DOHH2 (cell line): ENCODE measurements around the gene LAT.

Experiments used
- H3F3A ChIP-seq: fragments of 200-600 bp; sonication (generic), shearing (Covaris generic); 2 replicates; pipeline ENCODE4 v1.6.0; 2016; ENCODE audit warnings: antibody characterized with exemption, mild to moderate bottlenecking; ENCODE audit not compliant: control insufficient read depth, insufficient read depth
- H3K27ac ChIP-seq: fragments of 200-600 bp; sonication (generic); 2 replicates; pipeline ENCODE4 v1.5.1; 2014; ENCODE audit warnings: low read depth, mild to moderate bottlenecking, low read length, moderate library complexity
- H3K27me3 ChIP-seq: fragments of 200-600 bp; sonication (generic); 2 replicates; pipeline ENCODE4 v1.6.1; 2014; ENCODE audit warnings: mild to moderate bottlenecking, low read length, mixed read lengths; ENCODE audit not compliant: control insufficient read depth
- H3K36me3 ChIP-seq: fragments of 200-600 bp; sonication (generic); 2 replicates; pipeline ENCODE4 v1.6.1; 2014; ENCODE audit warnings: mild to moderate bottlenecking, low read length, moderate library complexity, mixed read lengths; ENCODE audit not compliant: control insufficient read depth
- H3K4me1 ChIP-seq: fragments of 200-600 bp; sonication (generic); 2 replicates; pipeline ENCODE4 v1.6.1; 2014; ENCODE audit warnings: mild to moderate bottlenecking, low read length, mixed read lengths; ENCODE audit not compliant: control insufficient read depth
- H3K4me2 ChIP-seq: fragments of 200-600 bp; sonication (generic); 2 replicates; pipeline ENCODE4 v1.6.0; 2014; ENCODE audit warnings: mild to moderate bottlenecking, low read length, moderate library complexity
- H3K4me3 ChIP-seq: fragments of 200-600 bp; sonication (generic); 2 replicates; pipeline ENCODE4 v1.5.1; 2014; ENCODE audit warnings: mild to moderate bottlenecking, low read length, mixed read lengths
- H3K79me2 ChIP-seq: fragments of 200-600 bp; sonication (generic); 2 replicates; pipeline ENCODE4 v1.6.1; 2014; ENCODE audit warnings: mild to moderate bottlenecking, low read length, mixed read lengths; ENCODE audit not compliant: control insufficient read depth
- H3K9me2 ChIP-seq: fragments of 200-600 bp; sonication (generic); replicated peaks from 2 replicates; pipeline ENCODE4 v1.6.1; 2014; ENCODE audit warnings: mild to moderate bottlenecking, low read length, mixed read lengths; ENCODE audit not compliant: control insufficient read depth
- H3K9me3 ChIP-seq: fragments of 200-600 bp; sonication (generic); 2 replicates; pipeline ENCODE4 v1.6.1; 2014; ENCODE audit warnings: antibody characterized with exemption, low read length, mixed read lengths; ENCODE audit not compliant: control insufficient read depth, insufficient read depth
- H4K20me1 ChIP-seq: fragments of 200-600 bp; sonication (generic); 2 replicates; pipeline ENCODE4 v1.6.0; 2014; ENCODE audit warnings: low read depth, mild to moderate bottlenecking, antibody characterized with exemption, low read length, moderate library complexity; ENCODE audit not compliant: control insufficient read depth, insufficient read depth
- CTCF ChIP-seq: fragments of 200-600 bp; sonication (generic); IDR thresholded peaks from one replicate; pipeline ENCODE4 v1.5.1; 2014; ENCODE audit warnings: antibody characterized with exemption, mild to moderate bottlenecking, low read depth, low read length; ENCODE audit not compliant: poor library complexity, severe bottlenecking
- EZH2phosphoT487 ChIP-seq: fragments of 200-600 bp; sonication (generic); IDR thresholded peaks from 2 replicates; pipeline ENCODE4 v1.6.1; 2017; ENCODE audit warnings: borderline replicate concordance, mild to moderate bottlenecking, antibody characterized with exemption, low read length, moderate library complexity, mixed read lengths

Gene LAT

GRCh38 chr16:28986046-28986445, 1.2 kb downstream of the LAT start:
- no peak overlapping the region for H3K27ac ChIP-seq
- no peaks in the 10 kb centered on the region for H3F3A ChIP-seq
- H3K4me1 ChIP-seq = peaks cover 16% of the 10 kb centered on the region
- no peaks in the 10 kb centered on the region for H3K27me3 ChIP-seq
- H3K79me2 ChIP-seq = no peaks in the 10 kb centered on the region
- no peaks in the 10 kb centered on the region for H4K20me1 ChIP-seq
- H3K9me3 ChIP-seq = peaks cover 9% of the 10 kb centered on the region; the same call in 1 of the 2 replicates
- H3K4me2 ChIP-seq = no peak overlapping the region
- no peak for TF ChIP-seq EZH2phosphoT487
- no peak for TF ChIP-seq CTCF
- H3K36me3 ChIP-seq = peaks cover 13% of the 10 kb centered on the region
- H3K4me3 ChIP-seq = no peak overlapping the region
- no peaks in the 10 kb centered on the region for H3K9me2 ChIP-seq

GRCh38 chr16:28986492-28986891, 1.6 kb downstream of the LAT start:
- Histone ChIP-seq H3K9me2 (no peaks in the 10 kb centered on the region), H3K4me2 (no peak overlapping the region), H3F3A (no peaks in the 10 kb centered on the region), H3K4me3 (no peak overlapping the region), H3K27ac (no peak overlapping the region), H3K9me3 (peaks cover 7% of the 10 kb centered on the region; the same call in 1 of the 2 replicates), H3K4me1 (peaks cover 16% of the 10 kb centered on the region), H3K79me2 (no peaks in the 10 kb centered on the region), H4K20me1 (no peaks in the 10 kb centered on the region), H3K27me3 (no peaks in the 10 kb centered on the region), H3K36me3 (peaks cover 9% of the 10 kb centered on the region)
- TF ChIP-seq CTCF (no peak), EZH2phosphoT487 (no peak)

- TF ChIP-seq CTCF (no peak), EZH2phosphoT487 (no peak)
- Histone ChIP-seq H3K27ac (no peak overlapping the region), H3K9me2 (no peaks in the 10 kb centered on the region), H3K9me3 (no peaks in the 10 kb centered on the region), H4K20me1 (no peaks in the 10 kb centered on the region), H3K4me3 (no peak overlapping the region), H3F3A (no peaks in the 10 kb centered on the region), H3K4me2 (no peak overlapping the region), H3K36me3 (peaks cover under 1% of the 10 kb centered on the region), H3K27me3 (no peaks in the 10 kb centered on the region), H3K79me2 (no peaks in the 10 kb centered on the region), H3K4me1 (peaks cover 16% of the 10 kb centered on the region)
Observed at GRCh38 chr16:28987170-28987853, 2.5 kb downstream of the LAT start.
